GM18858 (cell line): ENCODE data around the gene CDC42EP2.

Experiments
- ATAC-seq: cut with Tn5 transposase; IDR thresholded peaks from one replicate; pipeline ENCODE4 v1.9.1; 2021; ENCODE audit not compliant: unreplicated experiment

Gene CDC42EP2

GRCh38 chr11:65314501-65315203, at the start of gene CDC42EP2:
Gene CDC42EP2 (plus strand): TSS chr11:65314866. CDS start chr11:65320899, 6,033 bp downstream.
- ATAC-seq: peak; percentile 47

GRCh38 chr11:65266210-65266609, 48.5 kb upstream of the CDC42EP2 start:
- ATAC-seq: no peak

- no peak for ATAC-seq
These were observed 39.7 kb upstream of the CDC42EP2 start for GRCh38 chr11:65274735-65275682.

- no peak for ATAC-seq
These were observed 38.8 kb upstream of the CDC42EP2 start for GRCh38 chr11:65275906-65276305.

- no peak for ATAC-seq
These were observed 36.9 kb upstream of the CDC42EP2 start for GRCh38 chr11:65277631-65278277.

- ATAC-seq: no peak
These were observed 36.3 kb upstream of the CDC42EP2 start for GRCh38 chr11:65278356-65278755.

GRCh38 chr11:65279279-65279678, 35.4 kb upstream of the CDC42EP2 start:
- ATAC-seq: no peak

- no peak for ATAC-seq
These were observed 34.8 kb upstream of the CDC42EP2 start for GRCh38 chr11:65279741-65280440.

- no peak for ATAC-seq
These were observed 34.0 kb upstream of the CDC42EP2 start for GRCh38 chr11:65280646-65281045.

- no peak for ATAC-seq
These were observed 28.0 kb upstream of the CDC42EP2 start for GRCh38 chr11:65286686-65287085.

- ATAC-seq: no peak
These were observed 27.1 kb upstream of the CDC42EP2 start for GRCh38 chr11:65287601-65288000.

- ATAC-seq: no peak
These were observed 25.7 kb upstream of the CDC42EP2 start for GRCh38 chr11:65288706-65289536.

- ATAC-seq: peak; percentile 58
These were observed 24.1 kb upstream of the CDC42EP2 start for GRCh38 chr11:65290448-65291165.

- no peak for ATAC-seq
These were observed 23.1 kb upstream of the CDC42EP2 start for GRCh38 chr11:65291613-65292012.

- no peak for ATAC-seq
These were observed 21.8 kb upstream of the CDC42EP2 start for GRCh38 chr11:65292890-65293289.

GRCh38 chr11:65293909-65294381, 20.7 kb upstream of the CDC42EP2 start:
- no peak for ATAC-seq

- no peak for ATAC-seq
These were observed 19.7 kb upstream of the CDC42EP2 start for GRCh38 chr11:65295001-65295400.

GRCh38 chr11:65295571-65296341, 18.9 kb upstream of the CDC42EP2 start:
- ATAC-seq: no peak
